Endothelial cell of umbilical vein (primary cell): Measurements from ENCODE around the gene FGFR1OP2. TPM values are rescaled to one million over a fixed set of nuclear protein-coding genes. Genes with fewer than 3 reads are reported as not detected.

Experiments used
- BruUV-seq: library from RNA; stranded (reverse); fragments of 400-500 nt; replicated peaks from 2 replicates; lab custom pipeline; 2021; lab: Mats Ljungman, UMichigan
- CTCF ChIA-PET: fragments of 300-600, 350-600 bp; sonication (Branson Sonifier 250); formaldehyde crosslinking; loops from one replicate; lab custom pipeline; 2021; ENCODE audit warnings: antibody characterized with exemption, inconsistent platforms; lab: Charles Lee
- POLR2A ChIA-PET: fragments of 300-600, 350-600 bp; sonication (Branson Sonifier 250); formaldehyde crosslinking; loops from one replicate; lab custom pipeline; 2021; ENCODE audit warnings: antibody characterized with exemption, inconsistent platforms; lab: Charles Lee
- DNase-seq: peaks from one replicate; pipeline ENCODE4 v3.0.0-alpha.2; 2011; ENCODE audit warnings: low read depth, low spot score
- FAIRE-seq: peaks from 2 replicates; lab custom pipeline; 2011; peaks lifted over from hg19 to GRCh38; lab: Jason Lieb, UNC
- H2AFZ ChIP-seq: 2 replicates; pipeline ENCODE4 v1.6.0; 2012; ENCODE audit warnings: low read depth, low read length, control low read depth, inconsistent platforms
- H3K27ac ChIP-seq: 2 replicates; pipeline ENCODE4 v1.5.1; 2011; ENCODE audit warnings: low read depth, mild to moderate bottlenecking, control low read depth, low read length, moderate library complexity; ENCODE audit not compliant: insufficient read depth
- H3K27me3 ChIP-seq, 2 experiments: 2 replicates each; pipeline versions ENCODE4 v1.6.0 to v1.6.1; 2011; ENCODE audit warnings: low read length in 2 of 2, mixed read lengths in 1 of 2; ENCODE audit not compliant: control insufficient read depth in 2 of 2, insufficient read depth in 2 of 2
- H3K36me3 ChIP-seq, 2 experiments: 2 replicates in 1 of 2; 3 replicates in 1 of 2; pipeline ENCODE4 v1.5.1; 2011; ENCODE audit warnings: low read length in 2 of 2, mild to moderate bottlenecking in 1 of 2, moderate library complexity in 1 of 2; ENCODE audit not compliant: control insufficient read depth in 2 of 2, insufficient read depth in 2 of 2; ENCODE audit errors: extremely low read depth in 1 of 2
- H3K4me1 ChIP-seq: 3 replicates; pipeline ENCODE4 v1.5.1; 2011; ENCODE audit warnings: mild to moderate bottlenecking, low read length; ENCODE audit not compliant: control insufficient read depth, insufficient read depth; ENCODE audit errors: extremely low read depth
- H3K4me2 ChIP-seq: 2 replicates; pipeline ENCODE4 v1.6.1; 2011; ENCODE audit warnings: low read length, control low read depth, mixed read lengths; ENCODE audit not compliant: insufficient read depth
- H3K4me3 ChIP-seq, 3 experiments: fragments of 200-600 bp in 1 of 3; sonication (generic), shearing (Covaris generic) in 1 of 3; replicated peaks in 1 of 3; 2 replicates each; pipeline ENCODE4 v1.5.1; 2011 to 2016; ENCODE audit warnings: control low read depth in 3 of 3, low read length in 3 of 3, mild to moderate bottlenecking in 2 of 3, inconsistent platforms in 1 of 3, low read depth in 1 of 3, moderate library complexity in 1 of 3; ENCODE audit not compliant: insufficient read depth in 1 of 3
- H3K79me2 ChIP-seq: 2 replicates; pipeline ENCODE4 v1.6.0; 2012; ENCODE audit warnings: low read length, inconsistent platforms; ENCODE audit not compliant: control insufficient read depth, insufficient read depth
- H3K9ac ChIP-seq: replicated peaks from 2 replicates; pipeline ENCODE3; 2011; ENCODE audit warnings: low read length, control low read depth; ENCODE audit not compliant: insufficient read depth; ENCODE audit errors: extremely low read depth
- H3K9me1 ChIP-seq: replicated peaks from 3 replicates; pipeline ENCODE4 v1.6.0; 2011; ENCODE audit warnings: mild to moderate bottlenecking, low read length; ENCODE audit not compliant: control insufficient read depth, insufficient read depth; ENCODE audit errors: extremely low read depth
- H3K9me3 ChIP-seq: replicated peaks from 2 replicates; pipeline ENCODE4 v1.5.1; 2012; ENCODE audit warnings: low read length, inconsistent platforms; ENCODE audit not compliant: control insufficient read depth, insufficient read depth
- H4K20me1 ChIP-seq: replicated peaks from 2 replicates; pipeline ENCODE3; 2011; ENCODE audit warnings: mild to moderate bottlenecking, low read length; ENCODE audit not compliant: control insufficient read depth, insufficient read depth; ENCODE audit errors: extremely low read depth
- EZH2 ChIP-seq: IDR thresholded peaks from 2 replicates; pipeline ENCODE4 v1.6.1; 2012; ENCODE audit warnings: borderline replicate concordance, low read depth, mild to moderate bottlenecking, moderate library complexity, low read length, inconsistent platforms; ENCODE audit not compliant: severe bottlenecking
- JUN ChIP-seq: IDR thresholded peaks from 2 replicates; pipeline ENCODE4 v1.6.1; 2011; ENCODE audit warnings: borderline replicate concordance, low read depth; ENCODE audit not compliant: insufficient read length, insufficient read depth
- MYC ChIP-seq: IDR thresholded peaks from one replicate; pipeline ENCODE4 v1.6.1; 2011; ENCODE audit warnings: mild to moderate bottlenecking, low read depth, low read length
- POLR2A ChIP-seq: IDR thresholded peaks from 2 replicates; pipeline ENCODE4 v1.6.1; 2012; ENCODE audit warnings: low read depth, mild to moderate bottlenecking, control low read depth, low read length
- POLR2AphosphoS5 ChIP-seq: IDR thresholded peaks from 2 replicates; pipeline ENCODE4 v1.6.1; 2012; ENCODE audit warnings: low read depth, mild to moderate bottlenecking, control low read depth, low read length, moderate library complexity; ENCODE audit not compliant: insufficient read depth
- dilution Hi-C: fragments of 300-500 bp; cut with MboI; formaldehyde crosslinking; loops from one replicate; pipeline ENCODE4 v1.15.0; 2019; ENCODE audit warnings: low sequenced_read_pairs; ENCODE audit not compliant: extremely low pct_ligation_motif_present
- intact Hi-C: fragments of 100-400 bp; cut with micrococcal nuclease; formaldehyde crosslinking; loops from one replicate; pipeline ENCODE4 v1.10.0; 2022
- polyA plus RNA-seq, 4 experiments: library from polyadenylated mRNA; depleted of rRNA in 3 of 4; stranded (reverse) in 3 of 4; unstranded in 1 of 4; fragments of >200 nt; gene quantifications; 2 replicates each; pipeline versions ENCODE4 v1.2.1 to v1.2.3, GENCODE V29; 2011 to 2012; ENCODE audit warnings: missing spikeins in 1 of 4
- total RNA-seq: library from RNA; stranded (reverse); gene quantifications from 2 replicates; pipeline ENCODE4 v1.2.3, GENCODE V29; 2021
- TF ChIP-seq, protein P1 (sequence below), 2 donors: IDR thresholded peaks; 1 replicate in 1 of 2; 2 replicates in 1 of 2; pipeline ENCODE4 v1.5.1; 2011; ENCODE audit warnings: low read length in 2 of 2, mild to moderate bottlenecking in 2 of 2, moderate library complexity in 2 of 2, control low read depth in 1 of 2, inconsistent platforms in 1 of 2, low read depth in 1 of 2; ENCODE audit not compliant: insufficient read depth in 1 of 2; ENCODE audit errors: extremely low read depth in 1 of 2

FGFR1OP2 gene
- total and polyA plus RNA-seq, 2 donors (not counting 3 experiments of a cell fraction or from before 2014, with no cell fraction given): 22.7 to 49.3 TPM

DNA sequence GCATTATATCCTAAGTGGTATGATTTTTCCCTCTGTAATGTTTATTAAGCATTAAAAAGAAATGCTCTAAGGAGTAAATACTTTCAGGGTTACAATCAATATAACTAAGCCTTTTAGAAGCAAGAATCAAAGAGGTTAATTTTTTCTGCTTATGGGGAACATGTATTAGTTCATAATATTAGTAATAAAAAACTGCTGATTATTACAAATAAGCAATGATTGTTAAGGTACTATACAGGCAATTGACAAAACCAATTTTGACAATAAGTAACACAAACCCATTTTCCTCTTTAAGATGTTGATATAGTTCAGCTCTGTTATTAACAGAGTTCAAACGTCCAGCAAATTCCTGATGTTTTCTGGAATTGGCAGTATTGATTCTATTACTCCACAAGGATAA, 32.2 kb upstream of the FGFR1OP2 start:
- FAIRE-seq (no peak), DNase-seq (no peak)
- Histone ChIP-seq H3K4me2 (no peak overlapping the region), H3K9me3 (no peaks in the 10 kb centered on the region), H4K20me1 (no peaks in the 10 kb centered on the region), H3K9ac (no peak overlapping the region), H3K4me1 (no peaks in the 10 kb centered on the region), H3K9me1 (no peaks in the 10 kb centered on the region), H3K27me3 (no peaks in the 10 kb centered on the region), H2AFZ (no peak overlapping the region), H3K36me3 (peaks cover 2 to 3% of the 10 kb centered on the region in 2 experiments), H3K79me2 (no peaks in the 10 kb centered on the region), H3K27ac (no peak overlapping the region), H3K4me3 (no peak overlapping the region)
- TF ChIP-seq EZH2 (no peak), POLR2A (no peak)
- intact Hi-C loops (no loop called here), dilution Hi-C loops (no loop called here)
- BruUV-seq: no TSS peak
- ChIA-PET CTCF (no interaction called here), POLR2A (no interaction called here)

DNA sequence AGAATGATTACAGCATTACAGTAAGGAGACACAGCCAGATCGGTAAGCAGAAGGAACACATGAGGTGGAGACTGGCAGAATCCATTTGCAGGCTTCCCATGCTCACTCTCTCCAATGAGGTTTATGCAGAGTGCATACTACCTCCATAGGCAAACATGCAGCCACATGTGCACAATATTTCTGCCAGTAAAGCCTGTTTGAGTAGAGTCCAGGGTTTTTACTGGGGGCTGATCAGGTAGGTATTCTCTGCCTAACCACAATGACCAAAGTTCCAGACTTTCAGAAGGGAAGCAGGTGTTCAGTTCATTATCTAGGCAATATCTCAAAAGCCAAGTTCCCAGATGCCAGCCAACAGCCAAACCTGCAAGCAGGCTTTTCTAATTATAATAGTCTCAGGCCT, 31.6 kb upstream of the FGFR1OP2 start:
- Histone ChIP-seq H4K20me1 (no peaks in the 10 kb centered on the region), H3K4me2 (no peak overlapping the region), H3K79me2 (no peaks in the 10 kb centered on the region), H3K9me3 (no peaks in the 10 kb centered on the region), H2AFZ (no peak overlapping the region), H3K9me1 (no peaks in the 10 kb centered on the region), H3K9ac (no peak overlapping the region), H3K27me3 (no peaks in the 10 kb centered on the region), H3K36me3 (peaks cover 2 to 5% of the 10 kb centered on the region in 2 experiments), H3K27ac (no peak overlapping the region), H3K4me1 (no peaks in the 10 kb centered on the region), H3K4me3 (no peak overlapping the region)
- TF ChIP-seq, protein P1, sequence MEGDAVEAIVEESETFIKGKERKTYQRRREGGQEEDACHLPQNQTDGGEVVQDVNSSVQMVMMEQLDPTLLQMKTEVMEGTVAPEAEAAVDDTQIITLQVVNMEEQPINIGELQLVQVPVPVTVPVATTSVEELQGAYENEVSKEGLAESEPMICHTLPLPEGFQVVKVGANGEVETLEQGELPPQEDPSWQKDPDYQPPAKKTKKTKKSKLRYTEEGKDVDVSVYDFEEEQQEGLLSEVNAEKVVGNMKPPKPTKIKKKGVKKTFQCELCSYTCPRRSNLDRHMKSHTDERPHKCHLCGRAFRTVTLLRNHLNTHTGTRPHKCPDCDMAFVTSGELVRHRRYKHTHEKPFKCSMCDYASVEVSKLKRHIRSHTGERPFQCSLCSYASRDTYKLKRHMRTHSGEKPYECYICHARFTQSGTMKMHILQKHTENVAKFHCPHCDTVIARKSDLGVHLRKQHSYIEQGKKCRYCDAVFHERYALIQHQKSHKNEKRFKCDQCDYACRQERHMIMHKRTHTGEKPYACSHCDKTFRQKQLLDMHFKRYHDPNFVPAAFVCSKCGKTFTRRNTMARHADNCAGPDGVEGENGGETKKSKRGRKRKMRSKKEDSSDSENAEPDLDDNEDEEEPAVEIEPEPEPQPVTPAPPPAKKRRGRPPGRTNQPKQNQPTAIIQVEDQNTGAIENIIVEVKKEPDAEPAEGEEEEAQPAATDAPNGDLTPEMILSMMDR (IDR thresholded peaks at IDR 0.05; ENCODE audit: extremely low read depth in 1 of 2, insufficient read depth in 1 of 2, low read depth in 1 of 2, low read length in 2 of 2): no peak
- no peak for TF ChIP-seq MYC
- TF ChIP-seq POLR2A: no peak
- TF ChIP-seq EZH2: no peak
- no peak for TF ChIP-seq POLR2AphosphoS5
- TF ChIP-seq JUN: no peak
- ChIA-PET CTCF (no interaction called here), POLR2A (no interaction called here)
- DNase-seq (no peak), FAIRE-seq (no peak)
- dilution Hi-C loops: no loop called here
- intact Hi-C loops: no loop called here
- BruUV-seq: no TSS peak
